Trophoblast cell (in vitro differentiated cells and primary cell): ENCODE measurements around the gene SORCS3.

Experiments
- DNase-seq, 2 donors: peaks; one replicate each; pipeline ENCODE4 v3.0.0-alpha.2; 2016
- H2AFZ ChIP-seq: 2 replicates; pipeline ENCODE4 v1.6.1; 2013; ENCODE audit warnings: low read length, moderate library complexity, mild to moderate bottlenecking; ENCODE audit not compliant: insufficient read depth, poor library complexity
- H2AK5ac ChIP-seq: 2 replicates; pipeline ENCODE4 v1.6.1; 2013; ENCODE audit warnings: mild to moderate bottlenecking, low read length
- H2BK120ac ChIP-seq: 2 replicates; pipeline ENCODE4 v1.6.1; 2013; ENCODE audit warnings: low read length, mild to moderate bottlenecking, moderate library complexity; ENCODE audit not compliant: insufficient read depth, poor library complexity
- H2BK12ac ChIP-seq: 2 replicates; pipeline ENCODE4 v1.6.1; 2013; ENCODE audit warnings: mild to moderate bottlenecking, low read length, moderate library complexity
- H2BK5ac ChIP-seq: 2 replicates; pipeline ENCODE4 v1.6.1; 2013; ENCODE audit warnings: low read length, low read depth, moderate library complexity, mild to moderate bottlenecking; ENCODE audit not compliant: poor library complexity
- H3K14ac ChIP-seq: 2 replicates; pipeline ENCODE4 v1.6.1; 2013; ENCODE audit warnings: mild to moderate bottlenecking, low read length
- H3K18ac ChIP-seq: 2 replicates; pipeline ENCODE4 v1.6.1; 2013; ENCODE audit warnings: mild to moderate bottlenecking, low read length
- H3K23ac ChIP-seq: 2 replicates; pipeline ENCODE4 v1.6.1; 2013; ENCODE audit warnings: low read length
- H3K27ac ChIP-seq: 2 replicates; pipeline ENCODE4 v1.5.1; 2013; ENCODE audit warnings: low read depth, mild to moderate bottlenecking, inconsistent platforms, low read length, moderate library complexity
- H3K27me3 ChIP-seq: 2 replicates; pipeline ENCODE4 v1.6.1; 2013; ENCODE audit warnings: inconsistent platforms, mild to moderate bottlenecking, low read length, moderate library complexity; ENCODE audit not compliant: insufficient read depth
- H3K36me3 ChIP-seq, 2 experiments: 1 replicate in 1 of 2; 2 replicates in 1 of 2; pipeline ENCODE4 v1.6.1; 2013; ENCODE audit warnings: low read length in 2 of 2, mild to moderate bottlenecking in 2 of 2, moderate library complexity in 1 of 2; ENCODE audit not compliant: insufficient read depth in 2 of 2, control insufficient read depth in 1 of 2
- H3K4ac ChIP-seq: 2 replicates; pipeline ENCODE4 v1.6.1; 2013; ENCODE audit warnings: low read depth, mild to moderate bottlenecking, low read length, moderate library complexity
- H3K4me1 ChIP-seq, 2 experiments: 1 replicate in 1 of 2; 2 replicates in 1 of 2; pipeline ENCODE4 v1.6.1; 2013; ENCODE audit warnings: low read length in 2 of 2, mild to moderate bottlenecking in 2 of 2, moderate library complexity in 1 of 2; ENCODE audit not compliant: insufficient read depth in 2 of 2, control insufficient read depth in 1 of 2
- H3K4me2 ChIP-seq: 2 replicates; pipeline ENCODE4 v1.6.1; 2013; ENCODE audit warnings: inconsistent platforms, mild to moderate bottlenecking, low read length, moderate library complexity
- H3K4me3 ChIP-seq: 2 replicates; pipeline ENCODE4 v1.5.1; 2013; ENCODE audit warnings: mild to moderate bottlenecking, low read depth, low read length, inconsistent platforms
- H3K79me1 ChIP-seq: one replicate; pipeline ENCODE4 v1.6.1; 2013; ENCODE audit warnings: low read length
- H3K79me2 ChIP-seq: 2 replicates; pipeline ENCODE4 v1.6.1; 2013; ENCODE audit warnings: low read length, mild to moderate bottlenecking; ENCODE audit not compliant: control insufficient read depth, insufficient read depth, poor library complexity
- H3K9ac ChIP-seq: 2 replicates; pipeline ENCODE4 v1.6.1; 2013; ENCODE audit warnings: mild to moderate bottlenecking, low read length
- H3K9me3 ChIP-seq: 2 replicates; pipeline ENCODE4 v1.6.1; 2013; ENCODE audit warnings: low read depth, mild to moderate bottlenecking, control low read depth, inconsistent platforms, low read length; ENCODE audit not compliant: insufficient read depth
- H4K12ac ChIP-seq: 2 replicates; pipeline ENCODE4 v1.6.1; 2013; ENCODE audit warnings: low read depth, mild to moderate bottlenecking, low read length, moderate library complexity
- H4K8ac ChIP-seq: 2 replicates; pipeline ENCODE4 v1.6.1; 2013; ENCODE audit warnings: low read depth, mild to moderate bottlenecking, low read length, moderate library complexity
- H4K91ac ChIP-seq: one replicate; pipeline ENCODE4 v1.6.1; 2013; ENCODE audit warnings: low read depth, mild to moderate bottlenecking, low read length, moderate library complexity
- WGBS: extraction: QIAGEN DNeasy Blood & Tissue Kit; methylation state at CpG from one replicate; pipeline ENCODE4 v1.1.7; 2013; ENCODE audit warnings: missing lambda C conversion rate; ENCODE audit not compliant: insufficient read length, insufficient coverage; ENCODE audit errors: extremely low coverage; 5-methylcytosine and 5-hydroxymethylcytosine counted together

Gene SORCS3

GRCh38 chr10:104835422-104835821 is 194.3 kb downstream of the SORCS3 start:
- H3K79me1 ChIP-seq, result no peaks in the 10 kb centered on the region
- H3K27me3 ChIP-seq, result no peaks in the 10 kb centered on the region
- H3K79me2 ChIP-seq, result no peaks in the 10 kb centered on the region
- H3K36me3 ChIP-seq, result no peaks in the 10 kb centered on the region
- no peak for DNase-seq
- no peak overlapping the region for H4K8ac ChIP-seq
- H3K27ac ChIP-seq, result no peak overlapping the region
- no peaks in the 10 kb centered on the region for H3K4me1 ChIP-seq
- H3K4me3 ChIP-seq, result no peak overlapping the region
- H3K4me2 ChIP-seq, result no peak overlapping the region
- no peak overlapping the region for H3K23ac ChIP-seq
- no peak overlapping the region for H2AFZ ChIP-seq
- H2BK5ac ChIP-seq, result no peak overlapping the region
- no CpG with 5 or more reads among the region's 2 CpGs for WGBS
- H3K9me3 ChIP-seq, result no peaks in the 10 kb centered on the region
- no peak overlapping the region for H2BK120ac ChIP-seq
- H3K14ac ChIP-seq, result no peak overlapping the region
- H4K91ac ChIP-seq, result no peak overlapping the region
- no peak overlapping the region for H2BK12ac ChIP-seq
- H2AK5ac ChIP-seq, result no peak overlapping the region
- no peak overlapping the region for H3K9ac ChIP-seq
- H3K18ac ChIP-seq, result no peak overlapping the region
- no peak overlapping the region for H4K12ac ChIP-seq
- H3K4ac ChIP-seq, result no peak overlapping the region

- no peak overlapping the region for H3K23ac ChIP-seq
- no peak overlapping the region for H2AFZ ChIP-seq
- no peaks in the 10 kb centered on the region for H3K79me1 ChIP-seq
- no peaks in the 10 kb centered on the region for H3K4me1 ChIP-seq
- H3K4me2 ChIP-seq, result no peak overlapping the region
- H3K36me3 ChIP-seq, result no peaks in the 10 kb centered on the region
- no peak overlapping the region for H4K12ac ChIP-seq
- H3K4ac ChIP-seq, result no peak overlapping the region
- no peak for DNase-seq
- H4K91ac ChIP-seq, result no peak overlapping the region
- H3K27me3 ChIP-seq, result no peaks in the 10 kb centered on the region
- no peak overlapping the region for H3K18ac ChIP-seq
- H2AK5ac ChIP-seq, result no peak overlapping the region
- no peak overlapping the region for H3K4me3 ChIP-seq
- no peak overlapping the region for H4K8ac ChIP-seq
- H2BK12ac ChIP-seq, result no peak overlapping the region
- no peaks in the 10 kb centered on the region for H3K9me3 ChIP-seq
- H3K14ac ChIP-seq, result no peak overlapping the region
- no peak overlapping the region for H3K9ac ChIP-seq
- no peak overlapping the region for H2BK120ac ChIP-seq
- no peak overlapping the region for H2BK5ac ChIP-seq
- H3K79me2 ChIP-seq, result no peaks in the 10 kb centered on the region
- WGBS, result no CpG with 5 or more reads among the region's 3 CpGs
- H3K27ac ChIP-seq, result no peak overlapping the region
Measured at GRCh38 chr10:104842704-104843103, 201.6 kb downstream of the SORCS3 start.

DNA sequence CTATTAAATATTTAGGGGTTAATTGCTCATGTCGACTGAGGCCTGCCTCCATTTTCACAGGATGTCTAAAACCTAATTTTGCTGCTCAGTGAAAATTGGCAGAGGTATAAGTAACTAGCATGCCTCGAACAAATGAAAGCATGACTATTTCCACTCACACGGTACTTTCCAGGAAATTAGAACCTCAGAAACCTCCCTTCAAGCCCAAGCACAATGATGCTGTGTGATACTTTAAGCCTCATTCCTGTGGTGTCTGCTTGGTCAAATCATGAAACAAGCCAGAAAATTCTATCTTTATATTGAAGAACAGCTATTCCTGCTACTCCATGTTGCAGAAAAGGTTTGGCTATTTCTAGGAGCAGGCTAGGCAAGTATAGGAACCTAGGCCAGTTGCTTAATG is 203.0 kb downstream of the SORCS3 start:
- Histone ChIP-seq H3K27ac (no peak overlapping the region), H3K4me1 (no peaks in the 10 kb centered on the region), H2BK5ac (no peak overlapping the region), H2BK12ac (no peak overlapping the region), H3K36me3 (no peaks in the 10 kb centered on the region), H3K27me3 (no peaks in the 10 kb centered on the region), H4K12ac (no peak overlapping the region), H3K9me3 (no peaks in the 10 kb centered on the region), H3K14ac (no peak overlapping the region), H2AK5ac (no peak overlapping the region), H3K4ac (no peak overlapping the region), H3K79me2 (no peaks in the 10 kb centered on the region), H2BK120ac (no peak overlapping the region), H3K4me3 (no peak overlapping the region), H4K8ac (no peak overlapping the region), H4K91ac (no peak overlapping the region), H3K18ac (no peak overlapping the region), H3K9ac (no peak overlapping the region), H3K4me2 (no peak overlapping the region), H3K23ac (no peak overlapping the region), H2AFZ (no peak overlapping the region), H3K79me1 (no peaks in the 10 kb centered on the region)
- no peak for DNase-seq
- WGBS, result no CpG with 5 or more reads among the region's 3 CpGs

DNA sequence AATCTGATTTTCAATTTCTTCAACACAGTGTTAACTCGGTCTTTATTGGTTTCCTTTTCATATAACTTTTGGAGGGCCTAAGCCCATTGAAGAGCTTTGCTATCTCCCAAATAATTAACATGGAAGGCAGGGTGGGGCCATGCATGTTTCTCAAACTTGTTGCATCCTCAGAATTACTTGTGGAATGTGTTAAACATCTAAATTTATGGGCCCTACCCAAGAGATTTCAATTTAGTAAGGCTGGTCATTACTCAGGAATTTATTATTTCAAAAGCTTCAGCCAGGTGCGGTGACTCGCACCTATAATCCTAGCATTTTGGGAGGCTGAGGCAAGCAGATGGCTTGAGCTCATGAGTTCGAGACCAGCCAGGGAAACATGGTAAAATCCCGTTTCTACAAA is 208.9 kb downstream of the SORCS3 start:
- Histone ChIP-seq H3K14ac (no peak overlapping the region), H3K9me3 (no peaks in the 10 kb centered on the region), H3K27ac (no peak overlapping the region), H4K8ac (no peak overlapping the region), H3K36me3 (no peaks in the 10 kb centered on the region), H3K4me2 (no peak overlapping the region), H2BK120ac (no peak overlapping the region), H2AK5ac (no peak overlapping the region), H4K91ac (no peak overlapping the region), H2BK5ac (no peak overlapping the region), H2AFZ (no peak overlapping the region), H3K4me3 (no peak overlapping the region), H3K4me1 (no peaks in the 10 kb centered on the region), H3K9ac (no peak overlapping the region), H3K79me2 (no peaks in the 10 kb centered on the region), H2BK12ac (no peak overlapping the region), H3K18ac (no peak overlapping the region), H3K27me3 (no peaks in the 10 kb centered on the region), H3K4ac (no peak overlapping the region), H3K23ac (no peak overlapping the region), H4K12ac (no peak overlapping the region), H3K79me1 (no peaks in the 10 kb centered on the region)
- no peak for DNase-seq
- no CpG with 5 or more reads among the region's 5 CpGs for WGBS
